ENCODE measurements around the gene CLCNKA. TPM values are rescaled to one million over a fixed set of nuclear protein-coding genes. Genes with fewer than 3 reads are reported as not detected.

The CLCNKA gene
- total RNA-seq, 1 donor from 2014 or later, result 1.2 TPM

Other genes starting within 250 kb of the CLCNKA start
- 4.9 TPM for gene UQCRHL, start 214.4 kb upstream of the CLCNKA start, total RNA-seq
- 37.8 TPM for gene SPEN, start 174.3 kb upstream of the CLCNKA start, total RNA-seq
- 24.9 TPM for gene ZBTB17, start 45.9 kb upstream of the CLCNKA start, total RNA-seq
- not detected for gene SRARP, start 17.8 kb upstream of the CLCNKA start, total RNA-seq
- 3,889 TPM for gene HSPB7, start 4.0 kb upstream of the CLCNKA start, total RNA-seq
- 2.0 TPM for gene CLCNKB, start 21.7 kb downstream of the CLCNKA start, total RNA-seq
- gene FAM131C, start 51.6 kb downstream of the CLCNKA start, total RNA-seq, result 3.0 TPM
- 26.1 TPM for gene EPHA2, start 134.0 kb downstream of the CLCNKA start, total RNA-seq
- gene ARHGEF19, start 190.6 kb downstream of the CLCNKA start, total RNA-seq, result 1.3 TPM
- 10.6 TPM for gene CPLANE2, start 215.1 kb downstream of the CLCNKA start, total RNA-seq

Data from cardiac septum (tissue), 1 donor.